Neural cell (in vitro differentiated cells): ENCODE measurements around the gene RALGPS1. TPM values are rescaled to one million over a fixed set of nuclear protein-coding genes. Genes with fewer than 3 reads are reported as not detected.

Experiments used
- H2AFZ ChIP-seq: fragments of 200-600, 300-800 bp; sonication (generic), shearing (Covaris generic); 2 replicates; pipeline ENCODE4 v1.6.0; 2014; ENCODE audit warnings: low read depth, mild to moderate bottlenecking, antibody characterized with exemption, low read length, moderate library complexity
- H3F3A ChIP-seq: fragments of 200-600 bp; shearing (Covaris generic); 2 replicates; pipeline ENCODE4 v1.6.1; 2016; ENCODE audit warnings: mild to moderate bottlenecking, moderate library complexity, mixed read lengths, antibody characterized with exemption, low read length; ENCODE audit not compliant: insufficient read depth, poor library complexity, severe bottlenecking
- H3K27ac ChIP-seq: fragments of 200-600, 300-800 bp; sonication (generic), shearing (Covaris generic); 2 replicates; pipeline ENCODE4 v1.5.1; 2014; ENCODE audit warnings: mild to moderate bottlenecking, low read length, moderate library complexity
- H3K27me3 ChIP-seq: fragments of 300-800, 200-600 bp; sonication (generic), shearing (Covaris generic); 2 replicates; pipeline ENCODE4 v1.6.0; 2014; ENCODE audit warnings: mild to moderate bottlenecking, low read depth, low read length, moderate library complexity; ENCODE audit not compliant: insufficient read depth
- H3K36me3 ChIP-seq: fragments of 300-800, 200-600 bp; sonication (generic), shearing (Covaris generic); 2 replicates; pipeline ENCODE4 v1.5.1; 2014; ENCODE audit warnings: mild to moderate bottlenecking, antibody characterized with exemption, low read length, moderate library complexity; ENCODE audit not compliant: insufficient read depth
- H3K4me2 ChIP-seq: fragments of 300-800, 200-600 bp; sonication (generic), shearing (Covaris generic); 2 replicates; pipeline ENCODE4 v1.6.0; 2014; ENCODE audit warnings: mild to moderate bottlenecking, low read length
- H3K4me3 ChIP-seq: fragments of 300-800, 200-600 bp; sonication (generic), shearing (Covaris generic); 2 replicates; pipeline ENCODE4 v1.5.1; 2014; ENCODE audit warnings: mild to moderate bottlenecking, low read length, moderate library complexity
- H3K79me2 ChIP-seq: fragments of 200-600 bp; shearing (Covaris generic); replicated peaks from 2 replicates; pipeline ENCODE4 v1.6.0; 2014; ENCODE audit warnings: mild to moderate bottlenecking, low read length, moderate library complexity; ENCODE audit not compliant: insufficient read depth
- H3K9ac ChIP-seq: fragments of 300-800, 200-600 bp; sonication (generic), shearing (Covaris generic); 2 replicates; pipeline ENCODE4 v1.6.1; 2016; ENCODE audit warnings: mild to moderate bottlenecking, low read length, mixed read lengths
- H3K9me2 ChIP-seq: fragments of 200-600 bp; shearing (Covaris generic); 2 replicates; pipeline ENCODE4 v1.6.1; 2016; ENCODE audit warnings: mild to moderate bottlenecking, low read length, mixed read lengths; ENCODE audit not compliant: insufficient read depth
- H3K9me3 ChIP-seq: fragments of 200-600, 300-800 bp; sonication (generic), shearing (Covaris generic); 2 replicates; pipeline ENCODE4 v1.6.1; 2016; ENCODE audit warnings: mild to moderate bottlenecking, mixed run types, low read length, moderate library complexity, mixed read lengths
- H4K20me1 ChIP-seq: fragments of 200-600 bp; shearing (Covaris generic); 2 replicates; pipeline ENCODE4 v1.6.1; 2016; ENCODE audit warnings: mild to moderate bottlenecking, mixed run types; ENCODE audit not compliant: insufficient read depth
- EP300 ChIP-seq: fragments of 450-650 bp; conservative IDR thresholded peaks from 2 replicates; pipeline ENCODE4 v1.6.1; 2014; ENCODE audit warnings: antibody characterized with exemption, mild to moderate bottlenecking, moderate library complexity; ENCODE audit not compliant: poor library complexity, severe bottlenecking
- EZH2 ChIP-seq: fragments of 200-600, 300-800 bp; shearing (Covaris generic), sonication (generic); IDR thresholded peaks from 2 replicates; pipeline ENCODE4 v1.6.1; 2014; ENCODE audit warnings: antibody characterized with exemption, low read length, borderline replicate concordance, mild to moderate bottlenecking; ENCODE audit not compliant: insufficient read depth, poor library complexity, severe bottlenecking
- MXI1 ChIP-seq: fragments of 450-650 bp; conservative IDR thresholded peaks from 2 replicates; pipeline ENCODE4 v1.6.1; 2014; ENCODE audit warnings: antibody characterized with exemption, mild to moderate bottlenecking; ENCODE audit not compliant: poor library complexity, severe bottlenecking
- POLR2AphosphoS5 ChIP-seq: IDR thresholded peaks from 2 replicates; pipeline ENCODE4 v1.6.1; 2012
- RAD21 ChIP-seq: fragments of 450-650 bp; conservative IDR thresholded peaks from 2 replicates; pipeline ENCODE4 v1.6.1; 2014; ENCODE audit warnings: antibody characterized with exemption, mild to moderate bottlenecking, moderate library complexity
- SMC3 ChIP-seq: fragments of 450-650 bp; conservative IDR thresholded peaks from 2 replicates; pipeline ENCODE4 v1.6.1; 2014; ENCODE audit warnings: antibody characterized with exemption, mild to moderate bottlenecking, moderate library complexity; ENCODE audit not compliant: poor library complexity
- TAF1 ChIP-seq: IDR thresholded peaks from 2 replicates; pipeline ENCODE4 v1.6.1; 2012; ENCODE audit warnings: low read depth
- polyA plus RNA-seq: library from polyadenylated mRNA; depleted of rRNA; stranded (reverse); fragments of >200 nt; gene quantifications from 2 replicates; pipeline ENCODE4 v1.2.3, GENCODE V29; 2014
- TF ChIP-seq, protein P1 (sequence below): fragments of 450-650 bp; IDR thresholded peaks from 2 replicates; pipeline ENCODE4 v1.5.1; 2014; ENCODE audit warnings: antibody characterized with exemption, mild to moderate bottlenecking, moderate library complexity; ENCODE audit not compliant: poor library complexity, severe bottlenecking
- TF ChIP-seq, protein P2 (sequence below): IDR thresholded peaks from 2 replicates; pipeline ENCODE4 v1.6.1; 2012; ENCODE audit warnings: borderline replicate concordance

Gene RALGPS1
- polyA plus RNA-seq, 1 donor from 2014 or later = 37.1 TPM

DNA sequence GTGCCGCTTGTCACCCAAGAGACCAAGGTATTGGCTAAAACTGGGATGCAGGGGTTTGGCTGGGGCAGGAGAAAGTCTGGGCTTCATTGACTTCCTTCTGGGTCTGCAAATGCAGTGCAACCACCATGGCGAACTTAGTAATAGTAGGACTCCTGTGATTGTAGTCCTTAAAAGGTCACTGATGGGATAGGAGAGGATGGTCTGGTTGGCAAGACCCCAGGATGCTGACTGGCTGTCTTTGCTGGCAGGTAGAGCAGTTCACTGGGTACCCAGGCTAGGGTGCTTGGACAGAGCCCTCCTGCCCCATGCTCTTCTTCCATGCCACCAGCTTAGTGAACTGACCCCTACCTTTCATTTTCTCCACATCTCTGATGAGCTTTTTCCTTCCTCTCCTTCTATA lies 170.6 kb downstream of the RALGPS1 start:
- Histone ChIP-seq H3K27ac (no peak overlapping the region), H3K9me3 (no peaks in the 10 kb centered on the region), H3K4me3 (no peak overlapping the region), H3F3A (no peaks in the 10 kb centered on the region), H3K27me3 (no peaks in the 10 kb centered on the region), H3K36me3 (no peaks in the 10 kb centered on the region), H2AFZ (no peak overlapping the region), H3K9ac (no peak overlapping the region), H4K20me1 (no peaks in the 10 kb centered on the region), H3K4me2 (no peak overlapping the region), H3K9me2 (no peaks in the 10 kb centered on the region), H3K79me2 (no peaks in the 10 kb centered on the region)
- TF ChIP-seq, protein P1, sequence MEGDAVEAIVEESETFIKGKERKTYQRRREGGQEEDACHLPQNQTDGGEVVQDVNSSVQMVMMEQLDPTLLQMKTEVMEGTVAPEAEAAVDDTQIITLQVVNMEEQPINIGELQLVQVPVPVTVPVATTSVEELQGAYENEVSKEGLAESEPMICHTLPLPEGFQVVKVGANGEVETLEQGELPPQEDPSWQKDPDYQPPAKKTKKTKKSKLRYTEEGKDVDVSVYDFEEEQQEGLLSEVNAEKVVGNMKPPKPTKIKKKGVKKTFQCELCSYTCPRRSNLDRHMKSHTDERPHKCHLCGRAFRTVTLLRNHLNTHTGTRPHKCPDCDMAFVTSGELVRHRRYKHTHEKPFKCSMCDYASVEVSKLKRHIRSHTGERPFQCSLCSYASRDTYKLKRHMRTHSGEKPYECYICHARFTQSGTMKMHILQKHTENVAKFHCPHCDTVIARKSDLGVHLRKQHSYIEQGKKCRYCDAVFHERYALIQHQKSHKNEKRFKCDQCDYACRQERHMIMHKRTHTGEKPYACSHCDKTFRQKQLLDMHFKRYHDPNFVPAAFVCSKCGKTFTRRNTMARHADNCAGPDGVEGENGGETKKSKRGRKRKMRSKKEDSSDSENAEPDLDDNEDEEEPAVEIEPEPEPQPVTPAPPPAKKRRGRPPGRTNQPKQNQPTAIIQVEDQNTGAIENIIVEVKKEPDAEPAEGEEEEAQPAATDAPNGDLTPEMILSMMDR = no peak
- TF ChIP-seq POLR2AphosphoS5 (no peak), RAD21 (no peak), EP300 (no peak), SMC3 (no peak), TAF1 (no peak)

DNA sequence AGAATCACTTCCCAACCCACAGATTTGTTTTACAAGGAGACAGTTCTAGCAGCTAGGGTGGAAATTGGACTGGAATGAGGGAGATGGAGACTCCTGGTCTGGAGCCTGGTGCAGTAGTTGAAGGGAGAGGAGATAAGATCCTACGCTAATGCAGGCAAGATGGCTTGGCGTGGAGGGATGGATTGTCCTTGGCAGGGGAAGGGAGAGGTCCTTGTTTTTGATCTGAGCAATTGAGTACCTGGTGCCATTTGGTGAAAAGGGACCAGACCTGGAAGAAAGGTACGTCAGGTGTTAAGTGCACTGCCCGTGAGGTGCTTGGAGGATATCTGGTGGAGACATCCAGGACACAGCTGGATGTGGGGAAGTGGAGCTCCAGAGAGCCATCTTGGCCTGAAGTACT lies 172.2 kb downstream of the RALGPS1 start:
- Histone ChIP-seq H3K9me3 (no peaks in the 10 kb centered on the region), H3F3A (no peaks in the 10 kb centered on the region), H3K4me2 (no peak overlapping the region), H3K79me2 (no peaks in the 10 kb centered on the region), H3K27ac (no peak overlapping the region), H3K27me3 (no peaks in the 10 kb centered on the region), H3K9ac (no peak overlapping the region), H2AFZ (no peak overlapping the region), H4K20me1 (no peaks in the 10 kb centered on the region), H3K9me2 (no peaks in the 10 kb centered on the region), H3K4me3 (no peak overlapping the region), H3K36me3 (no peaks in the 10 kb centered on the region)
- TF ChIP-seq SMC3 = no peak
- TF ChIP-seq POLR2AphosphoS5 = no peak

DNA sequence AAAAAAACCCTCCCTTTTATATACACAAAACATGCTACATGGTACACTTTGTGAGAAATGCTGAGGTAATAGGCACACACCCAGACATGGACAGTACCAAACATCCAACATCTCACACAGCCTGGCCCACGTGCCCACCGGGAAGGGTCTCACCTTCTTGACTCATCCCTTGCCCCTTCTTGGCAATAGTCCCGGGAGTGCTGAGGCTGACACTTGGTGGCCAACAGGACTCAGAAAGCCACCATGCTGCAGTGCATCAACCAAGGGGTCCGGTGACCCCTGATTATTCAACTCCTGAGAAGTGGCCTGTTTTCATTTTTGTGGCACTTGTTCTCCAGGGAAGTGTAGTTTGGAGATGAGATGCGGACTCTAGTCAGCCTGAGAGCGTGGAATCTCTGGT lies 172.8 kb downstream of the RALGPS1 start:
- Histone ChIP-seq H3K79me2 (no peaks in the 10 kb centered on the region), H4K20me1 (no peaks in the 10 kb centered on the region), H3F3A (no peaks in the 10 kb centered on the region), H3K27ac (no peak overlapping the region), H2AFZ (no peak overlapping the region), H3K9me2 (no peaks in the 10 kb centered on the region), H3K9ac (no peak overlapping the region), H3K4me3 (no peak overlapping the region), H3K36me3 (no peaks in the 10 kb centered on the region), H3K4me2 (no peak overlapping the region), H3K27me3 (no peaks in the 10 kb centered on the region), H3K9me3 (no peaks in the 10 kb centered on the region)
- TF ChIP-seq POLR2AphosphoS5 (no peak), EZH2 (no peak), TAF1 (no peak), EP300 (no peak), MXI1 (no peak), SMC3 (no peak)
- TF ChIP-seq, protein P2, sequence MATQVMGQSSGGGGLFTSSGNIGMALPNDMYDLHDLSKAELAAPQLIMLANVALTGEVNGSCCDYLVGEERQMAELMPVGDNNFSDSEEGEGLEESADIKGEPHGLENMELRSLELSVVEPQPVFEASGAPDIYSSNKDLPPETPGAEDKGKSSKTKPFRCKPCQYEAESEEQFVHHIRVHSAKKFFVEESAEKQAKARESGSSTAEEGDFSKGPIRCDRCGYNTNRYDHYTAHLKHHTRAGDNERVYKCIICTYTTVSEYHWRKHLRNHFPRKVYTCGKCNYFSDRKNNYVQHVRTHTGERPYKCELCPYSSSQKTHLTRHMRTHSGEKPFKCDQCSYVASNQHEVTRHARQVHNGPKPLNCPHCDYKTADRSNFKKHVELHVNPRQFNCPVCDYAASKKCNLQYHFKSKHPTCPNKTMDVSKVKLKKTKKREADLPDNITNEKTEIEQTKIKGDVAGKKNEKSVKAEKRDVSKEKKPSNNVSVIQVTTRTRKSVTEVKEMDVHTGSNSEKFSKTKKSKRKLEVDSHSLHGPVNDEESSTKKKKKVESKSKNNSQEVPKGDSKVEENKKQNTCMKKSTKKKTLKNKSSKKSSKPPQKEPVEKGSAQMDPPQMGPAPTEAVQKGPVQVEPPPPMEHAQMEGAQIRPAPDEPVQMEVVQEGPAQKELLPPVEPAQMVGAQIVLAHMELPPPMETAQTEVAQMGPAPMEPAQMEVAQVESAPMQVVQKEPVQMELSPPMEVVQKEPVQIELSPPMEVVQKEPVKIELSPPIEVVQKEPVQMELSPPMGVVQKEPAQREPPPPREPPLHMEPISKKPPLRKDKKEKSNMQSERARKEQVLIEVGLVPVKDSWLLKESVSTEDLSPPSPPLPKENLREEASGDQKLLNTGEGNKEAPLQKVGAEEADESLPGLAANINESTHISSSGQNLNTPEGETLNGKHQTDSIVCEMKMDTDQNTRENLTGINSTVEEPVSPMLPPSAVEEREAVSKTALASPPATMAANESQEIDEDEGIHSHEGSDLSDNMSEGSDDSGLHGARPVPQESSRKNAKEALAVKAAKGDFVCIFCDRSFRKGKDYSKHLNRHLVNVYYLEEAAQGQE = no peak
